GM23338 (cell line): ENCODE measurements around the gene TMEM120B. TPM values are rescaled to one million over a fixed set of nuclear protein-coding genes. Genes with fewer than 3 reads are reported as not detected.
"Not testable (repeated sequence)": the region's sequence is repeated elsewhere in the genome, so short reads cannot be mapped to it uniquely, and the experiment has no call there.

Source experiments
- ATAC-seq: fragments of 200-7000 bp; cut with Tn5 transposase; 3 replicates; pipeline ENCODE4 v1.9.1; 2020
- DNase-seq: peaks from one replicate; pipeline ENCODE4 v3.0.0-alpha.2; 2015; ENCODE audit warnings: low spot score
- H2AFZ ChIP-seq: fragments of 200-600 bp; sonication (generic); 2 replicates; pipeline ENCODE4 v1.8.0; 2016; ENCODE audit warnings: antibody characterized with exemption, mild to moderate bottlenecking, moderate library complexity
- H3F3A ChIP-seq: fragments of 200-600 bp; sonication (generic); replicated peaks from 2 replicates; pipeline ENCODE4 v1.8.0; 2017; ENCODE audit warnings: antibody characterized with exemption, mixed run types, low read depth
- H3K27ac ChIP-seq: fragments of 200-600 bp; sonication (generic); 2 replicates; pipeline ENCODE4 v1.6.1; 2016; ENCODE audit warnings: low read depth
- H3K27me3 ChIP-seq: fragments of 200-600 bp; sonication (generic); 2 replicates; pipeline ENCODE4 v1.8.0; 2016; ENCODE audit warnings: mild to moderate bottlenecking, mixed run types, moderate library complexity; ENCODE audit not compliant: insufficient read depth
- H3K36me3 ChIP-seq: fragments of 200-600 bp; sonication (generic); 2 replicates; pipeline ENCODE4 v1.8.0; 2016; ENCODE audit warnings: mild to moderate bottlenecking; ENCODE audit not compliant: insufficient read depth
- H3K4me1 ChIP-seq: fragments of 200-600 bp; sonication (generic); 2 replicates; pipeline ENCODE4 v1.8.0; 2016; ENCODE audit warnings: mild to moderate bottlenecking, moderate library complexity; ENCODE audit not compliant: insufficient read depth
- H3K4me2 ChIP-seq: fragments of 200-600 bp; sonication (generic); 2 replicates; pipeline ENCODE4 v1.7.1; 2017; ENCODE audit warnings: mixed run types
- H3K4me3 ChIP-seq: fragments of 200-600 bp; sonication (generic); 2 replicates; pipeline ENCODE4 v1.6.1; 2016; ENCODE audit warnings: mixed run types
- H3K79me2 ChIP-seq: fragments of 200-600 bp; sonication (generic); replicated peaks from 2 replicates; pipeline ENCODE4 v1.8.0; 2017; ENCODE audit warnings: mild to moderate bottlenecking; ENCODE audit not compliant: insufficient read depth
- H3K9me2 ChIP-seq: fragments of 200-600 bp; sonication (generic); 2 replicates; pipeline ENCODE4 v1.8.0; 2017; ENCODE audit not compliant: insufficient read depth
- H4K20me1 ChIP-seq: fragments of 200-600 bp; sonication (generic); replicated peaks from 2 replicates; pipeline ENCODE4 v1.8.0; 2017; ENCODE audit warnings: mild to moderate bottlenecking; ENCODE audit not compliant: insufficient read depth
- H3K27ac Mint-ChIP-seq: 2 replicates; pipeline ENCODE4 v1.8.0; 2020; ENCODE audit warnings: inconsistent platforms, mild to moderate bottlenecking, moderate library complexity, mixed read lengths
- H3K27me3 Mint-ChIP-seq: 3 replicates; pipeline ENCODE4 v1.8.0; 2022; ENCODE audit warnings: low read depth, mild to moderate bottlenecking, moderate library complexity, mixed read lengths, inconsistent platforms; ENCODE audit not compliant: insufficient read depth, poor library complexity
- H3K36me3 Mint-ChIP-seq: 3 replicates; pipeline ENCODE4 v1.8.0; 2021; ENCODE audit warnings: low read depth, mild to moderate bottlenecking, inconsistent platforms, moderate library complexity, mixed read lengths
- H3K4me1 Mint-ChIP-seq: 3 replicates; pipeline ENCODE4 v1.8.0; 2020; ENCODE audit warnings: mild to moderate bottlenecking, inconsistent platforms, mixed read lengths
- H3K4me3 Mint-ChIP-seq: 3 replicates; pipeline ENCODE4 v1.8.0; 2021; ENCODE audit warnings: moderate library complexity, mild to moderate bottlenecking, inconsistent platforms, mixed read lengths
- H3K9me3 Mint-ChIP-seq: 3 replicates; pipeline ENCODE4 v1.8.0; 2020; ENCODE audit warnings: moderate library complexity, mild to moderate bottlenecking, inconsistent platforms, mixed read lengths
- CREB1 ChIP-seq: fragments of 250-450 bp; sonication (Bioruptor Pico); IDR thresholded peaks from 2 replicates; pipeline ENCODE4 v1.5.0; 2020; ENCODE audit warnings: low read depth, mild to moderate bottlenecking, moderate library complexity
- EZH2 ChIP-seq: fragments of 200-600 bp; sonication (generic); IDR thresholded peaks from one replicate; pipeline ENCODE4 v1.8.0; 2017; ENCODE audit warnings: antibody characterized with exemption, mild to moderate bottlenecking, low read depth; ENCODE audit not compliant: unreplicated experiment
- EZH2phosphoT487 ChIP-seq: fragments of 200-600 bp; sonication (generic); IDR thresholded peaks from one replicate; pipeline ENCODE4 v1.8.1; 2018; ENCODE audit warnings: antibody characterized with exemption; ENCODE audit not compliant: unreplicated experiment
- POLR2AphosphoS5 ChIP-seq: IDR thresholded peaks from 2 replicates; pipeline ENCODE4 v1.6.1; 2016; ENCODE audit warnings: antibody characterized with exemption, low read depth
- REST ChIP-seq: IDR thresholded peaks from one replicate; pipeline ENCODE4 v1.6.1; 2018; ENCODE audit warnings: antibody characterized with exemption; ENCODE audit not compliant: unreplicated experiment
- STAT1 ChIP-seq: IDR thresholded peaks from one replicate; pipeline ENCODE4 v1.6.1; 2016; ENCODE audit warnings: antibody characterized with exemption; ENCODE audit not compliant: unreplicated experiment
- ZNF331 ChIP-seq: fragments of 250-450 bp; sonication (Bioruptor Pico); IDR thresholded peaks from 2 replicates; pipeline ENCODE4 v1.5.0; 2020; ENCODE audit warnings: low read depth, mild to moderate bottlenecking, moderate library complexity
- polyA plus RNA-seq: library from polyadenylated mRNA; unstranded; fragments of >200 nt; fragmentation: Nextera tagmentation; extraction: Ambion mirVana; gene quantifications from 2 replicates; pipeline ENCODE4 v1.2.1, GENCODE V29; 2016
- total RNA-seq: library from RNA; depleted of rRNA; stranded (reverse); fragments of >200 nt; shearing (Covaris generic); gene quantifications from 2 replicates; pipeline ENCODE4 v1.2.3, GENCODE V29; 2014
- TF ChIP-seq, protein P1 (sequence below): fragments of 250-450 bp; sonication (Bioruptor Pico); IDR thresholded peaks from 2 replicates; pipeline ENCODE4 v1.5.0; 2020; ENCODE audit warnings: mild to moderate bottlenecking, moderate library complexity
- TF ChIP-seq, protein P2 (sequence below), 2 experiments: fragments of 200-600 bp in 1 of 2; sonication (generic) in 1 of 2; conservative IDR thresholded peaks; 2 replicates each; pipeline versions ENCODE4 v1.5.1 to v1.6.1; 2016 to 2017; ENCODE audit warnings: antibody characterized with exemption in 2 of 2, low read depth in 2 of 2, mild to moderate bottlenecking in 2 of 2, moderate library complexity in 1 of 2

Gene TMEM120B
- total and polyA plus RNA-seq, 2 experiments from 2014 or later: 15.0 to 36.0 TPM

GRCh38 chr12:121741743-121742142, 29.2 kb downstream of the TMEM120B start:
- Mint-ChIP-seq H3K36me3 (peaks cover 5% of the 10 kb centered on the region; the same call in 2 of the 3 replicates), H3K4me1 (peaks cover 7% of the 10 kb centered on the region), H3K9me3 (no peaks in the 10 kb centered on the region), H3K4me3 (no peak overlapping the region), H3K27ac (no peak overlapping the region), H3K27me3 (peaks cover 2% of the 10 kb centered on the region)
- peak overlapping the region; percentile 79 for H3K27ac ChIP-seq
- H3K9me2 ChIP-seq: no peaks in the 10 kb centered on the region; the same call in 1 of the 2 replicates
- H3K4me2 ChIP-seq: no peak overlapping the region
- H3K27me3 ChIP-seq: no peaks in the 10 kb centered on the region
- peaks cover 20% of the 10 kb centered on the region for H3K79me2 ChIP-seq
- no peak overlapping the region for H2AFZ ChIP-seq
- H3K4me1 ChIP-seq: no peaks in the 10 kb centered on the region
- H4K20me1 ChIP-seq: no peaks in the 10 kb centered on the region; the same call in 1 of the 2 replicates
- H3K4me3 ChIP-seq: no peak overlapping the region
- ATAC-seq (no peak), DNase-seq (no peak)
- no peaks in the 10 kb centered on the region for H3F3A ChIP-seq
- H3K36me3 ChIP-seq: no peaks in the 10 kb centered on the region
- TF ChIP-seq POLR2AphosphoS5 (no peak), ZNF331 (CRISPR knock-in tag) (no peak), STAT1 (no peak), EZH2 (no peak), EZH2phosphoT487 (no peak), CREB1 (no peak), REST (no peak)
- TF ChIP-seq, protein P1, sequence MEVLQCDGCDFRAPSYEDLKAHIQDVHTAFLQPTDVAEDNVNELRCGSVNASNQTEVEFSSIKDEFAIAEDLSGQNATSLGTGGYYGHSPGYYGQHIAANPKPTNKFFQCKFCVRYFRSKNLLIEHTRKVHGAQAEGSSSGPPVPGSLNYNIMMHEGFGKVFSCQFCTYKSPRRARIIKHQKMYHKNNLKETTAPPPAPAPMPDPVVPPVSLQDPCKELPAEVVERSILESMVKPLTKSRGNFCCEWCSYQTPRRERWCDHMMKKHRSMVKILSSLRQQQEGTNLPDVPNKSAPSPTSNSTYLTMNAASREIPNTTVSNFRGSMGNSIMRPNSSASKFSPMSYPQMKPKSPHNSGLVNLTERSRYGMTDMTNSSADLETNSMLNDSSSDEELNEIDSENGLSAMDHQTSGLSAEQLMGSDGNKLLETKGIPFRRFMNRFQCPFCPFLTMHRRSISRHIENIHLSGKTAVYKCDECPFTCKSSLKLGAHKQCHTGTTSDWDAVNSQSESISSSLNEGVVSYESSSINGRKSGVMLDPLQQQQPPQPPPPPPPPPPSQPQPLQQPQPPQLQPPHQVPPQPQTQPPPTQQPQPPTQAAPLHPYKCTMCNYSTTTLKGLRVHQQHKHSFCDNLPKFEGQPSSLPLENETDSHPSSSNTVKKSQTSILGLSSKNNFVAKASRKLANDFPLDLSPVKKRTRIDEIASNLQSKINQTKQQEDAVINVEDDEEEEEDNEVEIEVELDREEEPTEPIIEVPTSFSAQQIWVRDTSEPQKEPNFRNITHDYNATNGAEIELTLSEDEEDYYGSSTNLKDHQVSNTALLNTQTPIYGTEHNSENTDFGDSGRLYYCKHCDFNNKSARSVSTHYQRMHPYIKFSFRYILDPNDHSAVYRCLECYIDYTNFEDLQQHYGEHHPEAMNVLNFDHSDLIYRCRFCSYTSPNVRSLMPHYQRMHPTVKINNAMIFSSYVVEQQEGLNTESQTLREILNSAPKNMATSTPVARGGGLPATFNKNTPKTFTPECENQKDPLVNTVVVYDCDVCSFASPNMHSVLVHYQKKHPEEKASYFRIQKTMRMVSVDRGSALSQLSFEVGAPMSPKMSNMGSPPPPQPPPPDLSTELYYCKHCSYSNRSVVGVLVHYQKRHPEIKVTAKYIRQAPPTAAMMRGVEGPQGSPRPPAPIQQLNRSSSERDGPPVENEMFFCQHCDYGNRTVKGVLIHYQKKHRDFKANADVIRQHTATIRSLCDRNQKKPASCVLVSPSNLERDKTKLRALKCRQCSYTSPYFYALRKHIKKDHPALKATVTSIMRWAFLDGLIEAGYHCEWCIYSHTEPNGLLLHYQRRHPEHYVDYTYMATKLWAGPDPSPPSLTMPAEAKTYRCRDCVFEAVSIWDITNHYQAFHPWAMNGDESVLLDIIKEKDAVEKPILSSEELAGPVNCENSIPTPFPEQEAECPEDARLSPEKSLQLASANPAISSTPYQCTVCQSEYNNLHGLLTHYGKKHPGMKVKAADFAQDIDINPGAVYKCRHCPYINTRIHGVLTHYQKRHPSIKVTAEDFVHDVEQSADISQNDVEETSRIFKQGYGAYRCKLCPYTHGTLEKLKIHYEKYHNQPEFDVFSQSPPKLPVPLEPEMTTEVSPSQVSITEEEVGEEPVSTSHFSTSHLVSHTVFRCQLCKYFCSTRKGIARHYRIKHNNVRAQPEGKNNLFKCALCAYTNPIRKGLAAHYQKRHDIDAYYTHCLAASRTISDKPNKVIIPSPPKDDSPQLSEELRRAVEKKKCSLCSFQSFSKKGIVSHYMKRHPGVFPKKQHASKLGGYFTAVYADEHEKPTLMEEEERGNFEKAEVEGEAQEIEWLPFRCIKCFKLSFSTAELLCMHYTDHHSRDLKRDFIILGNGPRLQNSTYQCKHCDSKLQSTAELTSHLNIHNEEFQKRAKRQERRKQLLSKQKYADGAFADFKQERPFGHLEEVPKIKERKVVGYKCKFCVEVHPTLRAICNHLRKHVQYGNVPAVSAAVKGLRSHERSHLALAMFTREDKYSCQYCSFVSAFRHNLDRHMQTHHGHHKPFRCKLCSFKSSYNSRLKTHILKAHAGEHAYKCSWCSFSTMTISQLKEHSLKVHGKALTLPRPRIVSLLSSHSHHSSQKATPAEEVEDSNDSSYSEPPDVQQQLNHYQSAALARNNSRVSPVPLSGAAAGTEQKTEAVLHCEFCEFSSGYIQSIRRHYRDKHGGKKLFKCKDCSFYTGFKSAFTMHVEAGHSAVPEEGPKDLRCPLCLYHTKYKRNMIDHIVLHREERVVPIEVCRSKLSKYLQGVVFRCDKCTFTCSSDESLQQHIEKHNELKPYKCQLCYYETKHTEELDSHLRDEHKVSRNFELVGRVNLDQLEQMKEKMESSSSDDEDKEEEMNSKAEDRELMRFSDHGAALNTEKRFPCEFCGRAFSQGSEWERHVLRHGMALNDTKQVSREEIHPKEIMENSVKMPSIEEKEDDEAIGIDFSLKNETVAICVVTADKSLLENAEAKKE (CRISPR knock-in tag): no peak
- TF ChIP-seq, protein P2, sequence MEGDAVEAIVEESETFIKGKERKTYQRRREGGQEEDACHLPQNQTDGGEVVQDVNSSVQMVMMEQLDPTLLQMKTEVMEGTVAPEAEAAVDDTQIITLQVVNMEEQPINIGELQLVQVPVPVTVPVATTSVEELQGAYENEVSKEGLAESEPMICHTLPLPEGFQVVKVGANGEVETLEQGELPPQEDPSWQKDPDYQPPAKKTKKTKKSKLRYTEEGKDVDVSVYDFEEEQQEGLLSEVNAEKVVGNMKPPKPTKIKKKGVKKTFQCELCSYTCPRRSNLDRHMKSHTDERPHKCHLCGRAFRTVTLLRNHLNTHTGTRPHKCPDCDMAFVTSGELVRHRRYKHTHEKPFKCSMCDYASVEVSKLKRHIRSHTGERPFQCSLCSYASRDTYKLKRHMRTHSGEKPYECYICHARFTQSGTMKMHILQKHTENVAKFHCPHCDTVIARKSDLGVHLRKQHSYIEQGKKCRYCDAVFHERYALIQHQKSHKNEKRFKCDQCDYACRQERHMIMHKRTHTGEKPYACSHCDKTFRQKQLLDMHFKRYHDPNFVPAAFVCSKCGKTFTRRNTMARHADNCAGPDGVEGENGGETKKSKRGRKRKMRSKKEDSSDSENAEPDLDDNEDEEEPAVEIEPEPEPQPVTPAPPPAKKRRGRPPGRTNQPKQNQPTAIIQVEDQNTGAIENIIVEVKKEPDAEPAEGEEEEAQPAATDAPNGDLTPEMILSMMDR (conservative IDR thresholded peaks at IDR 0.05; ENCODE audit: low read depth in 2 of 2): no peak

DNA sequence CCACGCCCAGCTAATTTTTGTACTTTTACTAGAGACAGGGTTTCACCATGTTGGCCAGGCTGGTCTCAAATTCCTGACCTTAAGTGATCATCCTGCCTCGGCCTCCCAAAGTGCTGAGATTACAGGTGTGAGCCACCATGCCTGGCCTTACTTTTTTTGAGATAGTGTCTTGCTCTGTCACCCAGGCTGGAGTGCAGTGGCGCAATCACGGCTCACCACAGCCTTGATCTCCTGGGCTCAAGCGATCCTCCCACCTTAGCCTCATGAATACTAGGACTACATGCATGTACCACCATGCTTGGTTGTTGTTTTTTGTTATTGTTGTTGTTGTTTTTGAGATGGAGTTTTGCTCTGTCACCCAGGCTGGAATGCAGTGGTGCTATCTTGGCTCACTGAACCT, 33.0 kb downstream of the TMEM120B start:
- H3K79me2 ChIP-seq: peaks cover 14% of the 10 kb centered on the region
- H3K4me1 ChIP-seq, H3K27ac ChIP-seq, H4K20me1 ChIP-seq, H3K4me2 ChIP-seq, H3K27ac Mint-ChIP-seq, H3K4me3 Mint-ChIP-seq, H3K36me3 ChIP-seq, H3K9me3 Mint-ChIP-seq, ATAC-seq, H3F3A ChIP-seq, H3K4me3 ChIP-seq, H2AFZ ChIP-seq, H3K27me3 ChIP-seq, H3K9me2 ChIP-seq, DNase-seq, H3K27me3 Mint-ChIP-seq, H3K4me1 Mint-ChIP-seq: not testable (repeated sequence)
- peaks cover 12% of the 10 kb centered on the region for H3K36me3 Mint-ChIP-seq
